Measurements from ENCODE around the gene EZR. TPM values are rescaled to one million over a fixed set of nuclear protein-coding genes. Genes with fewer than 3 reads are reported as not detected.

The EZR gene
- total and polyA plus RNA-seq, 9 of the 15 experiments (the other 6 are each of a cell fraction or from before 2014, with no cell fraction given) = 36.5 to 162 (median 104) TPM

GRCh38 chr6:158853072-158853879 lies 34.1 kb upstream of the EZR start (continued):
- TF ChIP-seq SRF (CRISPR knock-in tag; IDR thresholded peaks at IDR 0.05) (peak in 1 of 2 experiments; percentile 35; a peak in 2 of 4 replicates), ZNF121 (CRISPR knock-in tag; conservative IDR thresholded peaks at IDR 0.05) (no peak), ZNF561 (CRISPR knock-in tag; conservative IDR thresholded peaks at IDR 0.05) (no peak), ZFP36 (IDR thresholded peaks at IDR 0.05; ENCODE audit: low read depth, low read length, partially characterized antibody) (peak; percentile 22), HSF4 (CRISPR knock-in tag; IDR thresholded peaks at IDR 0.05; ENCODE audit: borderline replicate concordance) (0 out of 2 replicates have a peak, but pooled peaks have one; percentile 7), RBM22 (IDR thresholded peaks at IDR 0.05; ENCODE audit: low read depth, low read length, poor library complexity, severe bottlenecking) (no peak), NFE2 (IDR thresholded peaks at IDR 0.05; ENCODE audit: low read depth) (peak; percentile 85), SETDB1 (IDR thresholded peaks at IDR 0.05; ENCODE audit: low read length) (no peak), ATF7 (IDR thresholded peaks at IDR 0.05) (peak; percentile 92), XRCC5 (IDR thresholded peaks at IDR 0.05; ENCODE audit: low read depth, low read length) (peak; percentile 84; the same call in 1 of the 2 replicates), ZNF445 (CRISPR knock-in tag; IDR thresholded peaks at IDR 0.05; ENCODE audit: low read depth) (0 out of 2 replicates have a peak, but pooled peaks have one; percentile 8), U2AF2 (optimal IDR thresholded peaks at IDR 0.05; ENCODE audit: low read depth, low read length) (no peak), RBFOX2 (IDR thresholded peaks at IDR 0.05; ENCODE audit: low read depth, low read length) (peak; percentile 31; the same call in 1 of the 2 replicates), POLR2G (IDR thresholded peaks at IDR 0.05; ENCODE audit: low read depth, low read length) (0 out of 2 replicates have a peak, but pooled peaks have one; percentile 15), ETS1 (conservative IDR thresholded peaks at IDR 0.05; ENCODE audit: control insufficient read depth, low read depth, low read length) (peak; percentile 58; the same call in 1 of the 2 replicates), ZNF184 (CRISPR knock-in tag; IDR thresholded peaks at IDR 0.05) (no peak), SP1 (CRISPR knock-in tag; IDR thresholded peaks at IDR 0.05) (peak; percentile 99), HNRNPLL (IDR thresholded peaks at IDR 0.05; ENCODE audit: low read depth, low read length, poor library complexity, severe bottlenecking) (peak; percentile 67), JUNB (CRISPR knock-in tag; conservative IDR thresholded peaks at IDR 0.05) (0 out of 2 replicates have a peak, but pooled peaks have one; percentile 3), ARNT (IDR thresholded peaks at IDR 0.05) (peak; percentile 99 to 100)
- TF ChIP-seq, protein P1, sequence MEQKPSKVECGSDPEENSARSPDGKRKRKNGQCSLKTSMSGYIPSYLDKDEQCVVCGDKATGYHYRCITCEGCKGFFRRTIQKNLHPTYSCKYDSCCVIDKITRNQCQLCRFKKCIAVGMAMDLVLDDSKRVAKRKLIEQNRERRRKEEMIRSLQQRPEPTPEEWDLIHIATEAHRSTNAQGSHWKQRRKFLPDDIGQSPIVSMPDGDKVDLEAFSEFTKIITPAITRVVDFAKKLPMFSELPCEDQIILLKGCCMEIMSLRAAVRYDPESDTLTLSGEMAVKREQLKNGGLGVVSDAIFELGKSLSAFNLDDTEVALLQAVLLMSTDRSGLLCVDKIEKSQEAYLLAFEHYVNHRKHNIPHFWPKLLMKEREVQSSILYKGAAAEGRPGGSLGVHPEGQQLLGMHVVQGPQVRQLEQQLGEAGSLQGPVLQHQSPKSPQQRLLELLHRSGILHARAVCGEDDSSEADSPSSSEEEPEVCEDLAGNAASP (IDR thresholded peaks at IDR 0.05) = no peak
- TF ChIP-seq, protein P2, sequence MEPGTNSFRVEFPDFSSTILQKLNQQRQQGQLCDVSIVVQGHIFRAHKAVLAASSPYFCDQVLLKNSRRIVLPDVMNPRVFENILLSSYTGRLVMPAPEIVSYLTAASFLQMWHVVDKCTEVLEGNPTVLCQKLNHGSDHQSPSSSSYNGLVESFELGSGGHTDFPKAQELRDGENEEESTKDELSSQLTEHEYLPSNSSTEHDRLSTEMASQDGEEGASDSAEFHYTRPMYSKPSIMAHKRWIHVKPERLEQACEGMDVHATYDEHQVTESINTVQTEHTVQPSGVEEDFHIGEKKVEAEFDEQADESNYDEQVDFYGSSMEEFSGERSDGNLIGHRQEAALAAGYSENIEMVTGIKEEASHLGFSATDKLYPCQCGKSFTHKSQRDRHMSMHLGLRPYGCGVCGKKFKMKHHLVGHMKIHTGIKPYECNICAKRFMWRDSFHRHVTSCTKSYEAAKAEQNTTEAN (CRISPR knock-in tag; IDR thresholded peaks at IDR 0.05) = peak; percentile 96
- TF ChIP-seq, protein P3, sequence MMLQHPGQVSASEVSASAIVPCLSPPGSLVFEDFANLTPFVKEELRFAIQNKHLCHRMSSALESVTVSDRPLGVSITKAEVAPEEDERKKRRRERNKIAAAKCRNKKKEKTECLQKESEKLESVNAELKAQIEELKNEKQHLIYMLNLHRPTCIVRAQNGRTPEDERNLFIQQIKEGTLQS (IDR thresholded peaks at IDR 0.05) = peak; percentile 96
- TF ChIP-seq, protein P3 (CRISPR knock-in tag; conservative IDR thresholded peaks at IDR 0.05) = peak; percentile 96
